NCI-H2171 treated with DMSO at 0.1 percent for 48 hours (cell line): ENCODE measurements around the gene MICAL2.

Experiments used
- DNase-seq: peaks from one replicate; lab custom pipeline; 2025; lab: John Stamatoyannopoulos, UW

Gene MICAL2

DNA sequence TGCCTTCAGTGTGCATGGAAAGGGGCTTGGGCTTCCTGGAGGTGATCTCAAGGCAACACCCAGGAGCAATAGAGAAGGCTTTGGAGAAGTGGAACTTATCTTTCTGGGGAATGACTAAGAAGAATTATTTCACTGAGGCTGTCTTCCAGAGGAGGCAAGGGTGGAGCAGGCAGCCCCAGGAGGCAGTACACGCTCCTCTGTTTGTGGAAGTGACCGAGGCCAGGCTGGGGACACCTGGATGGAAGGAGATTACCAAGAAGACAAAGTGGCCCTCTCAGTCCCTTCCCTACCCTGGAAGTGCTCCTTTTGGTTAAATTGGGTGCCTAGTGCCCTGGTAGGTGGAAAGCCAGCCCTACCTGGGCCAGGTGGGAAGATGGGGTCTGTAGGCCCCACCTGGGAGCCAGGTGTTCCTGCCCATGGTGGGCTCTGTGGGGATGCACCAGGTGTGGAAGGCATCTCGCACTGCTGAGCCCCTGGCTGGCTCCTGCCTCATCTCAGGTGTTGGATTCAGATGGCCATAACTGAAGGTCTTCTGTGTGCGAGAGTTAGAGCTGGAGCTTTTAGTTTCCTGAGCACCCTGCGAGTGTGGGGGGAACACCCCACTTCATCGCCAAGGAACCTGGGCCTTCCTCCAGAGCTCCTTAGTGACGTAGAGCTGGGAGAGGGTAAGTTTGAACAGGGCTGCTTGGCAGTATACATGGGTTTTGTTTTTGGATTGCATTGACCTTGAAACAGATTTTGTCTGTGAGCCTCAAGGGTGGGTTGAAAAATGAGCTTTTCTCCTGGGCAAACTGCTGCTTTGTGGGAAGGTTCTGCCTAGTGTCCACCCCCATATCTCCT, 46.1 kb downstream of the MICAL2 start:
- DNase-seq = no peak

DNA sequence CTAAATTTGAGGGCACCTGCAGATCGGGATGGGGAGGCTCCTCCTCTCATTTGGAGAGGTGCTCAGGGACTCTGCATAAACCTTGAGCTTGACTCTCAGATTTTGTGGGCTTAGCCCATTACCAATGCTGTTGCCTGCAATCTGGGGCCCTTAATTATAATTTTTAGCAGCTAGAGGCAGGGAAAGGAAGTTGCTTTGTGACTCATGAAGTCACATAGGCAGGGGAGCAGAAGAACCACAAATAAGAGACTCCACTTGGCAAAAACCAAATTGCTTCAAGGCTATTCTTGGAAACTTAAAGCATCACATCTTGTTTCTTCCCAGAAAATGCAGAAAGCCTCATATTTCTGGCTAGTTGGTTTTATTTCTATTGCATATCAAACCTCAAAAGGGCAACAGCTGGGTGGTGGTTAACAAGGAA, 46.9 kb downstream of the MICAL2 start:
- no peak for DNase-seq

GRCh38 chr11:12158909-12159308, 48.5 kb downstream of the MICAL2 start:
- no peak for DNase-seq

- DNase-seq = no peak
Observed at GRCh38 chr11:12159351-12160099, 49.1 kb downstream of the MICAL2 start.

DNA sequence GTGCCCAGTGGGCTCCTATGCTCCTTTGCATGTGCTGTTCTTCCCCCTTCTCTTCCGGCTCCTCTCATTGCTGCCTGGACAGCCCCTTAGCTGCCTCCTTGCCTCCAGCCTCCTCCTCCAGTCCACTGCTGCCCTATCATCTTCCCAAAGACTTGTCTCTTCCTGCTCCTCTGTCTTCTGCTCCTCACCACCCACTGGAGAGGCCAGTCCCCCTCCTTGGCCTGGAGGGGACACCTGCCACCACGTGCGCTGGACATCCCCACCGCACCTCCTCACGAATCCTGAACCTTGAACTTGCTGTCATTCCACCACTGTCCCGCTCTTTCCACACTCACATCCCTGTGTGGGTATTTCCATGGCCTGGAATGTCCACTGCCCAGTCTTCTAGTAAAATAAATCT, 49.8 kb downstream of the MICAL2 start:
- no peak for DNase-seq

GRCh38 chr11:12160680-12161079, 50.3 kb downstream of the MICAL2 start:
- DNase-seq = no peak

- no peak for DNase-seq
Observed at GRCh38 chr11:12161137-12161536, 50.7 kb downstream of the MICAL2 start.

DNA sequence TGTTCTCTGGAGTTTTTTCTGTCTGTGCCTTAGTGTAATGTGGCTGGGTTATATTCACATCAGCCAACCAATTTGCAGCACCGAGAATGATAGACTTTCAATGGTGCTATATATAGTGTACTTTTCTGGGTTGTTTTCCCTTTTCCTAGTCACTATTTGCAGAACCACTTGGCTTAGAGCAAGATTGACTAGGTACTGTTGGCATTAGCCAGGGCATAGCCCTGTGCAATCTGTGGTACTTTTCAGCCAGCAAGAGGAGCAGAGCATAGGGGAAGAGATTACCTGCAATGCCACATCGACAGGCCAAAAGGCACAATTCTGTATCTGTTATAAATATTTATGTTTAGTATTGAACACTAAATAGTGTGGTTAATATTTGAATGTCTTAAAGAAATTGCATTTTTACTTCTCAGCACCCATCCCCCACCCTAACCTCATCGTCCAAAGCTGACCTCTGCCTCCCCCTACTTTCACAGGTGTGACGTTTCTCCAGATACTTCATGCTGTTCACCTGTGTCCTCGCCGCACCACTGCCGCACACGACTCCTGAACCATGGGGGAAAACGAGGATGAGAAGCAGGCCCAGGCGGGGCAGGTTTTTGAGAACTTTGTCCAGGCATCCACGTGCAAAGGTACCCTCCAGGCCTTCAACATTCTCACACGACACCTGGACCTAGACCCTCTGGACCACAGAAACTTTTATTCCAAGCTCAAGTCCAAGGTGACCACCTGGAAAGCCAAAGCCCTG, 51.4 kb downstream of the MICAL2 start:
- DNase-seq = no peak

DNA sequence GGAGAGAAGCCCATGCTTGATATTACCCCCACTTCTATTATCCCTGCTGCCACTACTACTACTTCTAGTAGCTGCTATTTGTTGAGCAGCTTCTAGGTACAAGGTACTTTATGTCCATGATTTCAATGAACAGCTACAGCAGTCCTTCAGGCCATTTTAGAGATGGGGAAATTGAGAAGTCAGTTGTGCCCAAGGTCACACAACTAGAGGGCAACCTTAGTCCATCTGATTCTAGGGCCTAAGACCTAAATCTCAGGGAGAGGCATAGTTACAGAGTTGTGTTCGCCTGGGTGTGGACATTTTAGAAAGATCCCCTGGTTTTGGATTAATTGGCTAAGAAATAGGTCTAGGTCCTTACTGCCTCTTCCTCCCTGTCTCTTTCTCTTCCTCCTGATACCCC, 52.3 kb downstream of the MICAL2 start:
- no peak for DNase-seq

DNA sequence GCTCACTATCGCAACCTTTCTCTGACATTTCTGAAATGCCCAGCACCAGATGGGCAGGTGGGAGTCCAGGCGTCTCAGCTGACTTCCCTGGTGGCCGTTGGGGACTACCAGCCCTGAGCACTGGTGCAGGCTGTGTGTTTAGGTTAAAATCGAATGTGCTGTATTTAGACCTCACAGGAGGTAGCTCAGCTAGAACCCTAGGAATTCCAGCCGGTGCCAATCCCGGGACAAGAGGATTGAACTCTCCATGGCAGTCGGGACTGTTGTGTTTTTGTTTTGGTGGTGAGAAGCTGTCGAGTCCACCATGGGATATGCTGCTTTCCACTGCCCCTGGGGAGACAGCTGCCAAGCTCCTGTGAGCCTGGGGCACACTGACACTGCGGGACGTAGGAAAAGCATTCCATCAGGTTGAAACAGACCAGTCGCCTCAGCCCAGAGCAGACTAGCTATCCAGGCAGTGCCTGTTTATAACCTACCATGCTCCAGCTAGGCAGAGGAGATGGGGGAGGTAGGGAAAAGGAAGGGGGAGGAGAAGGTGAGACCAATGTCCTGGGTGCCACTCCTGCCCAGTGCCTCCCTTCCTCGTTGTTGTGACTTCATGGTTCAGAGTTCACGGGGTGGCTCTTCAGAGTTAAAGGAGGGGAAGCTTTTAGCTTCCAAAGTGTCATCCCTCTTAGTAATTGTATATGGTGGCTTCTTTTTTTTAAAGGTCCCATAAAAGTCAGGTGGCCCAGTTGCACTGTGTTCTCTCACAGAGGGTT, 53.0 kb downstream of the MICAL2 start:
- DNase-seq = no peak

GRCh38 chr11:12164061-12165014, 53.9 kb downstream of the MICAL2 start:
- no peak for DNase-seq

- peak; percentile 32 for DNase-seq
Observed at GRCh38 chr11:12165237-12165875, 55.0 kb downstream of the MICAL2 start.

GRCh38 chr11:12166299-12167060, 56.1 kb downstream of the MICAL2 start:
- no peak for DNase-seq

DNA sequence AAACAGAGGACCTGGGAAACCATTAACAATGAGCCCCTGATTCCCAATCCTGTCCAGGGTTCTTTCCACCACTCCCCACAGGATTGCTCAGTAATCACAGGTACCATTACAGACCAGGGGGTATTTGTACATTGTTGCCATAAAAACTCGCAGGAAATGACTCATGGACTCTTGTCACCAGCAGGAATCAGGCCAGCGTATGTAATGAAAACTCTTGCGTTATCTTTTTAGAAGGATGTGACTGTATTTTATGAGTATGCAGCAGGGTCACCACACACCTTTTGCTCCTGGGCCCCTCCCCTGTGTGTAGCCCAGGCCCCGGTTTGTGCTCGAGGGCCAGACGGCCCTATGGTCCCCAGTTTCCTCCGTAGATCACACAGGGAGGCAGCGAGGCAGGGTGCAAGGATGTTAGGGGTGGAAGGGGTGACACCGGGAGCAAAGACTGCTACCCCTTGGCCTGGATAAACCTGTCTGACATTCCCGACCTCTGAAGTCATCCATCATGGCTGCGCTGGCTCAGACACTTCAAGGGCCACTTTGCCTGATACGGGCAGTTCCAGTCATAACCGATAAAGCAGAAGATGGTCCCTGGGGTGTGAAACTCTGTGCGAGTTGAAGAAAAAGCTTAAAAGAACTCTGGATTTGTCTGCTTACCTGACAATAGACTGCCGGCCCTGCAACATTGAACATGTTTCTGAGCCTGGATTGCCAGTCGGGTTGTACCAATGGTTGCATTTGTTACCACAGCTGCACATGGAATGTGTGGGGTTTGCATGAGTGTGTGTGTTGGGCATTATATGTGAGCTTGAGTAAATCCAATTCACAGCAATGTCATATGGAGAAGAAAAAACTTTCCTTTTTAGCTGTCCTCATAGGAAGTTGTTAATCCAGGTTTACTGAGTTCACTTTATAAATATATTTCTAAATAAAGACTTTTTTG, 56.9 kb downstream of the MICAL2 start:
- no peak for DNase-seq

GRCh38 chr11:12168114-12168513, 57.7 kb downstream of the MICAL2 start:
- DNase-seq = no peak

- DNase-seq = no peak
Observed at GRCh38 chr11:12169822-12170221, 59.4 kb downstream of the MICAL2 start.

GRCh38 chr11:12170501-12170900, 60.1 kb downstream of the MICAL2 start:
- no peak for DNase-seq

DNA sequence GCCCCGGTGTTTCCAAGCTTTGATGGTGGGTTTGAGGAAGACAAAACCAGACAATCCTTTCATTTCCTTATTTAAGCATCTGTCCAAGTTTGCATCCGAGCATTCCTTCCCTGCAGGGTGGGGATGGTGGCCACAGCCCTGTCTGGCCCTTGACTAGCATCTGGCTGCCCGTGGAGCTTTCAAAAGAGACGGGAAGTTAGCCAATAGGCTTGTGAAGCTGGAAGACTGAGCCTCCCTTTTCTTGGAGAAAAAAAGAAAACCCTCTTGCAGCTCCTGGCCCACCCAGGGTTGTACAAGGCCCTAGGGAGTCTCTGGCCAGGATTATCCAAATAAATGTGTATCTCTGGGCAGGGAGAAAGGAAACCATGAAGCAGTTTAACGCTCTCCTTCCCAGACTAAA, 60.6 kb downstream of the MICAL2 start:
- no peak for DNase-seq
